Subcutaneous abdominal adipose tissue (tissue), 5 donors: Measurements from ENCODE around the gene PROK1.

Experiments used
- H3K27ac ChIP-seq: one replicate; pipeline ENCODE4 v1.7.0; 2013; ENCODE audit warnings: low read depth, mild to moderate bottlenecking, inconsistent platforms, low read length, moderate library complexity
- H3K27me3 ChIP-seq, 5 donors: one replicate each; pipeline ENCODE4 v1.7.0; 2013; ENCODE audit warnings: low read length in 5 of 5, inconsistent platforms in 1 of 5; ENCODE audit not compliant: control insufficient read depth in 5 of 5, insufficient read depth in 4 of 5
- H3K36me3 ChIP-seq, 5 donors: one replicate each; pipeline ENCODE4 v1.7.0; 2013; ENCODE audit warnings: low read length in 5 of 5; ENCODE audit not compliant: control insufficient read depth in 5 of 5, insufficient read depth in 5 of 5
- H3K4me1 ChIP-seq, 5 donors: one replicate each; pipeline ENCODE4 v1.7.0; 2013; ENCODE audit warnings: low read length in 5 of 5, mild to moderate bottlenecking in 3 of 5, moderate library complexity in 1 of 5; ENCODE audit not compliant: control insufficient read depth in 5 of 5, insufficient read depth in 5 of 5
- H3K4me3 ChIP-seq, 5 donors: one replicate each; pipeline ENCODE4 v1.7.0; 2013; ENCODE audit warnings: low read length in 5 of 5, low read depth in 1 of 5
- H3K9ac ChIP-seq, 5 donors: one replicate each; pipeline ENCODE4 v1.7.0; 2013; ENCODE audit warnings: low read length in 5 of 5, mild to moderate bottlenecking in 4 of 5, moderate library complexity in 3 of 5
- H3K9me3 ChIP-seq, 5 donors: one replicate each; pipeline ENCODE4 v1.7.0; 2013; ENCODE audit warnings: low read length in 5 of 5; ENCODE audit not compliant: control insufficient read depth in 5 of 5
- donor health status: healthy.
- donor health status: healthy.
- donor health status: healthy.
- donor health status: healthy.
- donor health status: healthy.

Gene PROK1

GRCh38 chr1:110475362-110476027, 24.5 kb downstream of the PROK1 start:
- peaks cover 0 to 23% (median 11%) of the 10 kb centered on the region in 5 donors for H3K4me1 ChIP-seq
- no peak overlapping the region for H3K27ac ChIP-seq
- H3K27me3 ChIP-seq: no peaks in the 10 kb centered on the region
- no peaks in the 10 kb centered on the region for H3K9me3 ChIP-seq
- no peaks in the 10 kb centered on the region for H3K36me3 ChIP-seq
- no peak overlapping the region for H3K4me3 ChIP-seq
- no peak overlapping the region for H3K9ac ChIP-seq

- no peak overlapping the region for H3K4me3 ChIP-seq
- no peaks in the 10 kb centered on the region for H3K36me3 ChIP-seq
- H3K4me1 ChIP-seq: peaks cover 0 to 30% (median 18%) of the 10 kb centered on the region in 5 donors
- no peak overlapping the region for H3K9ac ChIP-seq
- no peak overlapping the region for H3K27ac ChIP-seq
- no peaks in the 10 kb centered on the region for H3K27me3 ChIP-seq
- no peaks in the 10 kb centered on the region for H3K9me3 ChIP-seq
Measured at GRCh38 chr1:110476028-110476765, 25.2 kb downstream of the PROK1 start.

- Histone ChIP-seq H3K4me1 (peaks cover 0 to 38% (median 26%) of the 10 kb centered on the region in 5 donors), H3K27ac (no peak overlapping the region), H3K9me3 (no peaks in the 10 kb centered on the region), H3K27me3 (no peaks in the 10 kb centered on the region), H3K9ac (no peak overlapping the region), H3K4me3 (no peak overlapping the region), H3K36me3 (no peaks in the 10 kb centered on the region)
Measured at GRCh38 chr1:110477041-110477440, 26.1 kb downstream of the PROK1 start.

- Histone ChIP-seq H3K9me3 (no peaks in the 10 kb centered on the region), H3K27me3 (no peaks in the 10 kb centered on the region), H3K4me1 (peaks cover under 1 to 43% (median 30%) of the 10 kb centered on the region in 5 donors), H3K4me3 (no peak overlapping the region), H3K36me3 (no peaks in the 10 kb centered on the region), H3K9ac (no peak overlapping the region), H3K27ac (no peak overlapping the region)
Measured at GRCh38 chr1:110477445-110477957, 26.6 kb downstream of the PROK1 start.

- no peak overlapping the region for H3K27ac ChIP-seq
Measured at GRCh38 chr1:110477967-110478640, 27.2 kb downstream of the PROK1 start.

GRCh38 chr1:110478886-110479285, 27.9 kb downstream of the PROK1 start:
- Histone ChIP-seq H3K9me3 (no peaks in the 10 kb centered on the region), H3K27ac (no peak overlapping the region), H3K9ac (no peak overlapping the region), H3K36me3 (no peaks in the 10 kb centered on the region), H3K4me1 (peaks cover 6 to 50% (median 37%) of the 10 kb centered on the region in 5 donors), H3K27me3 (peaks cover 0 to 1% (median 0%) of the 10 kb centered on the region in 5 donors), H3K4me3 (no peak overlapping the region)

More at GRCh38 chr1:110477967-110478640, 27.2 kb downstream of the PROK1 start:
- Histone ChIP-seq H3K4me3 (no peak overlapping the region), H3K9ac (no peak overlapping the region), H3K27me3 (no peaks in the 10 kb centered on the region), H3K9me3 (no peaks in the 10 kb centered on the region), H3K4me1 (peaks cover 6 to 49% (median 36%) of the 10 kb centered on the region in 5 donors), H3K36me3 (no peaks in the 10 kb centered on the region)

DNA sequence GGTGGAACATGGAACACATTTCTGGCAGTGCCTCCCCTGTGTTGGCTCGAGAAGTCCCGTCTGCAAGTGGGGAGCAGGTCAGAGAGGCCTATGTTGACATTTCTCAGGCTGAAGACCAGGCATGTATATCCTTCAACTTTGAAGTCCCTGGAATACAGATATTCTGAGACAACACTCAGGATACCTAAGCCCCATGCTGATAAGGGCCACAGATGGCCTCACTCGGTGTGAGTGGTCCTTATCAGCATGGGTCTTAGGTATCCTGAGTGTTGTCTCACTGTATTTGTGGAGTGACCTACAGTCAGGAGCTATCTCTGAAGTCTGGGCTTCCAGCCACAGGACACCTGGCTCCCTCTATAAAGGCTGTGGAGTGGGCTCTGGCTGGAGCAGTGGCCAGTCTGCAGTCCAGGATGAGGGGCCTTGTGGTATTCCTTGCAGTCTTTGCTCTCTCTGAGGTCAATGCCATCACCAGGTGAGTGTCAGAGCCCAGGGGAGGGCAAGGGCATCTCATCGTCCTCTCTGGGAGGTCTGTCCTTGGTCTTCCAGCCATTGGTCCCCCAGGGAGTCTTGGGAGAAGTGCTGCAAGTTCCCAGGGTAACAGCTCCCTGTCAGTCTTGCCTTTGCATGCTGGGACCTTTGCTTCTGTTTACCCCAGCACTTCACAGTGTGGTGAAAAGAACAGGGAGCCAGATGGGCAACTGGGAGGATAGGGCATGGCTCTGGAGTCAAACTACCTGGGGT, 29.6 kb downstream of the PROK1 start:
- H3K9me3 ChIP-seq: no peaks in the 10 kb centered on the region
- H3K36me3 ChIP-seq: no peaks in the 10 kb centered on the region
- H3K9ac ChIP-seq: no peak overlapping the region
- peaks cover 6 to 50% (median 38%) of the 10 kb centered on the region in 5 donors for H3K4me1 ChIP-seq
- peaks cover 0 to 2% (median 0%) of the 10 kb centered on the region in 5 donors for H3K27me3 ChIP-seq
- peak overlapping the region in 1 of 5 donors; percentile 27 for H3K4me3 ChIP-seq
- H3K27ac ChIP-seq: no peak overlapping the region

DNA sequence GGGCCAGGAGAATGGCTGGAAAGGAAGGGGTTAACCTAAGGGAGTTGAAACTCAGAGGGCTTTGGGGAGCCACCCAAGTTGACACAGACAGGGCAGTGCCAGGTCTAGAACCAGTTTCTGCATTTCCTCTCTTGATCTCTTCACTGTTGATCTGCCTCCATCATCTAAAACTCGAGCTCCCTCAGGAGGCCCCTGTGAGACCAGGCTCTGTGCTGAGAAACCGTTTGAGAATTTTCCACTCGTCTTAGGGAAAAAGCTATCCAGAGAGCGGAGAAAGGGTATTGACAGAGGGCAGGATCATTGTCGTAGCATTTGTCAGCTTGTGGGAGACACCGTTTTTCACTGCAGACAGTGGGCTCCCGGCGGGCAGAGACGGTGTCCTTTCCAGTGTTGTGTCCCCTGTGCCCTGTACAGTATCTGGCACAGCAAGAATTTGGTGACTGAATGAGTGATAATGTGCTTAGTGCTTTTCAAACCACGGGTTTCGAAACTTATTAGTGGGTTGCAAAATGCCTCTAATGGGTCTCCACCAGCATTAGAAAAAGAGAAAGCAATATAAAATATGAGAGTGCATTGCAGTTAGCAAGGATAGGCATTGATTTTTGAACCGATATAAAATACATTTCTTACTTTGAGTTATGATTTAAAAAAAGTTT, 31.1 kb downstream of the PROK1 start:
- Histone ChIP-seq H3K27ac (no peak overlapping the region), H3K9ac (no peak overlapping the region), H3K27me3 (peaks cover 0 to 2% (median 0%) of the 10 kb centered on the region in 5 donors), H3K4me1 (peaks cover 6 to 43% (median 36%) of the 10 kb centered on the region in 5 donors), H3K36me3 (no peaks in the 10 kb centered on the region), H3K9me3 (no peaks in the 10 kb centered on the region), H3K4me3 (peak overlapping the region in 2 of 5 donors; percentile 2 to 19)

DNA sequence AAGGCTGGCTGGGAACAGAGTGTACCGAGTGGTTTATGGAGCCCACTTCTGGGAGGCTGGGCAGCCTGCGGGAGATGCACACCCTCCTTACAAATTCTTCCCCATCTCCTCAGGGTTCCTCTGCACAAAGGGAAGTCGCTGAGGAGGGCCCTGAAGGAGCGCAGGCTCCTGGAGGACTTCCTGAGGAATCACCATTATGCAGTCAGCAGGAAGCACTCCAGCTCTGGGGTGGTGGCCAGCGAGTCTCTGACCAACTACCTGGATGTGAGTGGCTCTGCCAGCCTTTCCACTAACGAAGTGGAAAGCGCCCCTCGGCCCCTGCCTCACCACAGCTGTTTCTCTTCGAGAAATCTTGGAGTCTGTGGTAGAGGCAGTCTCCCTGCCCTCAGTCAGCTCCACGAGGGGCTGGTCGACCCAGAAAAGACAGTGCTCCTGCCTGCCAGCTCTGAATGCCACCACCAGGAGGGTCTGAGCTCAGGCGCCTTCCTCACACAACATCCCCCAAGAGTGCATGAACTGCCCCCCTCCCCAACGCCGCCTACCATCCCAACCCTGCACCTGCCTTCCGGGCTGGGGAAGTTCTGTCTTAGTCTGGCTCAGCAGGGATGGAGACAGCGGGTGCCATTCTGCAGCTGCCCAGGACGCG, 31.8 kb downstream of the PROK1 start:
- Histone ChIP-seq H3K27me3 (peaks cover 0 to 2% (median 0%) of the 10 kb centered on the region in 5 donors), H3K27ac (no peak overlapping the region), H3K9me3 (no peaks in the 10 kb centered on the region), H3K4me3 (no peak overlapping the region), H3K9ac (no peak overlapping the region), H3K4me1 (peaks cover 6 to 43% (median 36%) of the 10 kb centered on the region in 5 donors), H3K36me3 (no peaks in the 10 kb centered on the region)
